Lung (tissue), 12 donors: ENCODE results near the gene RIC1. TPM values are rescaled to one million over a fixed set of nuclear protein-coding genes. Genes with fewer than 3 reads are reported as not detected.

Source experiments
- ATAC-seq: fragments of 200-7000 bp; cut with Tn5 transposase; one replicate; pipeline ENCODE4 v1.9.1; 2020; ENCODE audit warnings: moderate number of reproducible peaks; ENCODE audit not compliant: insufficient read depth, low FRiP score
- DNase-seq, 3 donors: peaks; one replicate each; pipeline ENCODE4 v3.0.0-alpha.2; 2013 to 2017
- H3K27ac ChIP-seq, 2 donors: one replicate each; pipeline ENCODE4 v1.5.1; 2013; ENCODE audit warnings: mild to moderate bottlenecking in 2 of 2, moderate library complexity in 2 of 2, control low read depth in 1 of 2, inconsistent platforms in 1 of 2, low read depth in 1 of 2, low read length in 1 of 2
- H3K27me3 ChIP-seq, 3 donors: one replicate each; pipeline ENCODE4 v1.5.1; 2013; ENCODE audit warnings: low read length in 2 of 3; ENCODE audit not compliant: control insufficient read depth in 3 of 3, insufficient read depth in 3 of 3
- H3K36me3 ChIP-seq, 4 donors: one replicate each; pipeline ENCODE4 v1.5.1; 2013; ENCODE audit warnings: low read length in 4 of 4, mild to moderate bottlenecking in 1 of 4, moderate library complexity in 1 of 4; ENCODE audit not compliant: control insufficient read depth in 4 of 4, insufficient read depth in 4 of 4
- H3K4me1 ChIP-seq, 5 donors: one replicate each; pipeline ENCODE4 v1.5.1; 2013; ENCODE audit warnings: low read length in 5 of 5, mild to moderate bottlenecking in 2 of 5, moderate library complexity in 1 of 5; ENCODE audit not compliant: control insufficient read depth in 5 of 5, insufficient read depth in 5 of 5
- H3K4me3 ChIP-seq: one replicate; pipeline ENCODE4 v1.5.1; 2013; ENCODE audit warnings: mild to moderate bottlenecking, control low read depth, moderate library complexity
- H3K9ac ChIP-seq, 2 donors: one replicate each; pipeline ENCODE4 v1.5.1; 2013; ENCODE audit warnings: low read length in 2 of 2, control low read depth in 1 of 2; ENCODE audit not compliant: insufficient read depth in 1 of 2
- H3K9me3 ChIP-seq, 4 donors: one replicate each; pipeline ENCODE4 v1.5.1; 2013; ENCODE audit warnings: low read length in 3 of 4, mild to moderate bottlenecking in 1 of 4, moderate library complexity in 1 of 4; ENCODE audit not compliant: control insufficient read depth in 4 of 4, insufficient read depth in 3 of 4
- CTCF ChIP-seq: IDR thresholded peaks from 2 replicates; pipeline ENCODE4 v1.5.1; 2012; ENCODE audit warnings: mild to moderate bottlenecking; ENCODE audit errors: control extremely low read depth, extremely low read depth
- WGBS, 2 donors: extraction: QIAGEN DNeasy Blood & Tissue Kit; methylation state at CpG; one replicate each; pipeline ENCODE4 v1.1.7; 2013; 5-methylcytosine and 5-hydroxymethylcytosine counted together
- polyA plus RNA-seq, 2 donors: library from polyadenylated mRNA; stranded (reverse); fragments of 200-250 nt; gene quantifications; one replicate each; pipeline ENCODE4 v1.2.1, GENCODE V29; 2013
- total RNA-seq, 2 donors: library from RNA; depleted of rRNA in 1 of 2; stranded (reverse); fragments of >200 nt in 1 of 2; gene quantifications; one replicate each; pipeline ENCODE4 v1.2.1, GENCODE V29; 2014 to 2021
- donor health status: control.
- donor health status: control.
- donor health status: Bipolar disorder and iron deficiency.
- donor health status: healthy.
- donor health status: DM: yes; HTN: yes; CAD: no.

RIC1 gene
- total and polyA plus RNA-seq, 4 donors = 3.5 to 46.0 (median 14.4) TPM

- ATAC-seq = no peak
- WGBS, 2 donors = 91 to 97% methylated on average over 1 of the region's 1 CpG
- peaks cover 0 to 11% (median 6%) of the 10 kb centered on the region in 4 donors for H3K36me3 ChIP-seq
Measured at GRCh38 chr9:5811751-5812150, 182.8 kb downstream of the RIC1 start.

DNA sequence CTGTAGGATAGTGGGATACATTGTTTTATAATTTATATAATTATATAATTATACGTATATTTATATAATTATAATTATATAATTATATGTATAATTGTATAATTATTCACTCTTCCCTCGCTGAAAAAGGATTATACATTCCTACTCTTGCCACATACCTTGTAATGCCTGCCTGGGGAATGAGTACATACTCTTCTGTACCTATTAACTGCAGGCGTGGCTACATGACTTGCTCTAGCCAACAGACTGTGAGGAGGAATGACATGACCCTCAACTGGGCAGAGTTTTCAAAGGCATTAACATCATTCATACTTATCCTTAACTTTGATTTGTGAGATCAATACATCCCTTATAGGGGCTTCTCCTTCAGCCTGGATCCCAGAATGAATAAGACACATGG lies 184.9 kb downstream of the RIC1 start:
- H3K27ac ChIP-seq = no peak overlapping the region
- H3K4me3 ChIP-seq = no peak overlapping the region
- DNase-seq (no peak), ATAC-seq (no peak)
- H3K27me3 ChIP-seq = no peaks in the 10 kb centered on the region
- no peaks in the 10 kb centered on the region for H3K4me1 ChIP-seq
- H3K9me3 ChIP-seq = no peaks in the 10 kb centered on the region
- no peak overlapping the region for H3K9ac ChIP-seq
- 86 to 96% methylated on average over 3 of the region's 3 CpGs for WGBS, 2 donors
- no peak for TF ChIP-seq CTCF
- H3K36me3 ChIP-seq = peaks cover 0 to 11% (median 6%) of the 10 kb centered on the region in 4 donors

More at GRCh38 chr9:5811751-5812150, 182.8 kb downstream of the RIC1 start:
- no peak overlapping the region for H3K4me3 ChIP-seq
- no peaks in the 10 kb centered on the region for H3K9me3 ChIP-seq
- no peak for TF ChIP-seq CTCF
- H3K27ac ChIP-seq = no peak overlapping the region
- DNase-seq = no peak
- H3K9ac ChIP-seq = no peak overlapping the region
- H3K4me1 ChIP-seq = no peaks in the 10 kb centered on the region
- H3K27me3 ChIP-seq = no peaks in the 10 kb centered on the region

DNA sequence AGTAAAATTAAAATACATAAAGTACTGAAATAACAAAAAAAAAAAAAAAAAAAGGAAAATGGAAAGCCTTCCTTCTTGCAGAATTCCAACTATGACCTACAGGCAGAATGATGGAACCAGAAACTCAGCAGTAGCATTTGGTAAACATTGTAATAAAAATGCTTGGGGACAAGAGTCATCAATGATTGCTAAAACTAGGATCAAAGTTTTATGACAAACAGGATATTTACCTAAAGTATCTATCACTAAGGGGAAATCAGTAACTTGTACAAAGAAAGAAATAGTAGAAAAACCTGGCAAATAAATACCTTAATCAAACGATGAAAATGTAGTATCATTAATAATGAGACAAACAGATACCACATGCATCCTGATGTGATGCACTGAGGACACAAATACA lies 186.6 kb downstream of the RIC1 start:
- Histone ChIP-seq H3K27me3 (no peaks in the 10 kb centered on the region), H3K9me3 (no peaks in the 10 kb centered on the region), H3K4me3 (no peak overlapping the region), H3K27ac (no peak overlapping the region), H3K9ac (no peak overlapping the region), H3K36me3 (peaks cover 0 to 11% (median 4%) of the 10 kb centered on the region in 4 donors), H3K4me1 (no peaks in the 10 kb centered on the region)
- TF ChIP-seq CTCF = no peak
- ATAC-seq (no peak), DNase-seq (no peak)
- WGBS, 2 donors = 90 to 100% methylated on average over 1 of the region's 1 CpG

DNA sequence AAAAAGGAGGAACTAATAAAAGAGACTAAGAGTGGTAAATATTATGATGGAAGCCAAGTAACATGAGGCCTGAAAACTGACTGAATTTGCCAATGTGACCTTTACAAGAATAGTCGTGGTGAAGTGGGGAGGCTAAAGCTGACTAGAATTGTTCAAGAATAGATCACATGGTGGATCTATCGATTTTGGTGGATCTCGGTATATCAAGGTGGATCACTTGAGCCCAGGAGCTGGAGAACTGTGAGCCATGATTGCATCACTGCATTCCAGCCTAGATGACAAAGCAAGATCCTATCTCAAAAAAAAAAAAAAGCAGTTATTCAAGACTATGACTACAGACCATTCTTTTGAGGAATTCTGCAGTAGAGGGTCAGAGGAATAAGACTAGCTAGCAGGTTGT lies 189.0 kb downstream of the RIC1 start:
- no peaks in the 10 kb centered on the region for H3K4me1 ChIP-seq
- no peak for TF ChIP-seq CTCF
- no peak overlapping the region for H3K4me3 ChIP-seq
- 85 to 90% methylated on average over 3 of the region's 3 CpGs for WGBS, 2 donors
- H3K36me3 ChIP-seq = peaks cover 0 to 6% (median 1%) of the 10 kb centered on the region in 4 donors
- H3K27me3 ChIP-seq = no peaks in the 10 kb centered on the region
- H3K9ac ChIP-seq = no peak overlapping the region
- H3K9me3 ChIP-seq = no peaks in the 10 kb centered on the region
- DNase-seq = no peak
- no peak overlapping the region for H3K27ac ChIP-seq
- ATAC-seq = no peak
